IMR-90 (cell line): ENCODE data around the gene LIX1. TPM values are rescaled to one million over a fixed set of nuclear protein-coding genes. Genes with fewer than 3 reads are reported as not detected.

Experiments
- ATAC-seq: fragments of 200-7000 bp; cut with Tn5 transposase; 2 replicates; pipeline ENCODE4 v1.9.1; 2020; ENCODE audit warnings: low read depth, mild to moderate bottlenecking, moderate library complexity
- BruUV-seq: library from RNA; stranded (reverse); fragments of 400-500 nt; replicated peaks from 2 replicates; lab custom pipeline; 2021; lab: Mats Ljungman, UMichigan
- CTCF ChIA-PET: fragments of 300-600 bp; formaldehyde crosslinking; extraction: SDS; loops from one replicate; lab custom pipeline; 2021; ENCODE audit warnings: antibody characterized with exemption; lab: Yijun Ruan, JAX
- POLR2A ChIA-PET: fragments of 300-600 bp; sonication (Branson Sonifier 250); formaldehyde crosslinking; loops from one replicate; lab custom pipeline; 2022; ENCODE audit warnings: antibody characterized with exemption; ENCODE audit not compliant: unreplicated experiment; lab: Charles Lee
- DNase-seq: peaks from one replicate; pipeline ENCODE4 v3.0.0; 2013
- H2AFZ ChIP-seq: replicated peaks from 2 replicates; pipeline ENCODE3; 2013; ENCODE audit warnings: low read length, mild to moderate bottlenecking; ENCODE audit not compliant: poor library complexity
- H2AK5ac ChIP-seq: 2 replicates; pipeline ENCODE4 v1.6.1; 2013; ENCODE audit warnings: low read depth, low read length, inconsistent platforms
- H2AK9ac ChIP-seq: replicated peaks from 2 replicates; pipeline ENCODE3; 2013; ENCODE audit warnings: mild to moderate bottlenecking, low read depth, low read length, moderate library complexity; ENCODE audit not compliant: poor library complexity
- H2BK120ac ChIP-seq: 2 replicates; pipeline ENCODE4 v1.6.1; 2013; ENCODE audit warnings: low read depth, low read length, inconsistent platforms
- H2BK15ac ChIP-seq: 3 replicates; pipeline ENCODE4 v1.6.1; 2013; ENCODE audit warnings: low read depth, low read length, inconsistent platforms
- H2BK20ac ChIP-seq: 2 replicates; pipeline ENCODE4 v1.6.1; 2013; ENCODE audit warnings: low read depth, mild to moderate bottlenecking, inconsistent platforms, low read length, moderate library complexity
- H2BK5ac ChIP-seq: 2 replicates; pipeline ENCODE4 v1.6.1; 2013; ENCODE audit warnings: mild to moderate bottlenecking, low read depth, low read length, inconsistent platforms; ENCODE audit not compliant: poor library complexity, severe bottlenecking
- H3K14ac ChIP-seq: replicated peaks from 2 replicates; pipeline ENCODE4 v1.6.1; 2013; ENCODE audit warnings: low read depth, low read length, inconsistent platforms
- H3K18ac ChIP-seq: 2 replicates; pipeline ENCODE4 v1.6.1; 2013; ENCODE audit warnings: low read depth, low read length, control low read depth
- H3K23ac ChIP-seq: 2 replicates; pipeline ENCODE4 v1.6.1; 2013; ENCODE audit warnings: low read depth, low read length, inconsistent platforms
- H3K27ac ChIP-seq: 2 replicates; pipeline ENCODE4 v1.5.1; 2013; ENCODE audit warnings: mild to moderate bottlenecking, control low read depth, low read length; ENCODE audit not compliant: insufficient read depth
- H3K27me3 ChIP-seq: 2 replicates; pipeline ENCODE4 v1.6.1; 2013; ENCODE audit warnings: low read length; ENCODE audit not compliant: control insufficient read depth, insufficient read depth
- H3K36me3 ChIP-seq: 2 replicates; pipeline ENCODE4 v1.6.1; 2013; ENCODE audit warnings: low read length, mixed read lengths; ENCODE audit not compliant: control insufficient read depth, insufficient read depth
- H3K4ac ChIP-seq: 2 replicates; pipeline ENCODE4 v1.6.1; 2013; ENCODE audit warnings: low read depth, low read length, inconsistent platforms
- H3K4me1 ChIP-seq: 2 replicates; pipeline ENCODE4 v1.6.1; 2013; ENCODE audit warnings: low read length, mixed read lengths; ENCODE audit not compliant: control insufficient read depth, insufficient read depth
- H3K4me2 ChIP-seq: 2 replicates; pipeline ENCODE4 v1.6.1; 2013; ENCODE audit warnings: low read depth, mild to moderate bottlenecking, control low read depth, low read length, moderate library complexity
- H3K4me3 ChIP-seq: 2 replicates; pipeline ENCODE4 v1.5.1; 2013; ENCODE audit warnings: low read depth, mild to moderate bottlenecking, control low read depth, low read length, moderate library complexity; ENCODE audit not compliant: insufficient read depth
- H3K56ac ChIP-seq: 2 replicates; pipeline ENCODE4 v1.6.1; 2013; ENCODE audit warnings: low read length, inconsistent platforms; ENCODE audit not compliant: insufficient read depth; ENCODE audit errors: extremely low read depth
- H3K79me1 ChIP-seq, 2 experiments: 2 replicates each; pipeline ENCODE4 v1.6.1; 2013; ENCODE audit warnings: low read length in 2 of 2, inconsistent platforms in 1 of 2, low read depth in 1 of 2
- H3K9ac ChIP-seq: 2 replicates; pipeline ENCODE4 v1.6.1; 2013; ENCODE audit warnings: low read depth, low read length, control low read depth
- H3K9me1 ChIP-seq: 2 replicates; pipeline ENCODE4 v1.6.1; 2013; ENCODE audit warnings: low read length, inconsistent platforms; ENCODE audit not compliant: insufficient read depth
- H3K9me3 ChIP-seq: 2 replicates; pipeline ENCODE4 v1.6.1; 2013; ENCODE audit warnings: low read length; ENCODE audit not compliant: control insufficient read depth, insufficient read depth
- H4K20me1 ChIP-seq: 2 replicates; pipeline ENCODE4 v1.6.1; 2013; ENCODE audit warnings: low read length, inconsistent platforms; ENCODE audit not compliant: insufficient read depth
- H4K5ac ChIP-seq: 2 replicates; pipeline ENCODE4 v1.6.1; 2013; ENCODE audit warnings: mild to moderate bottlenecking, low read depth, low read length, control low read depth
- H4K8ac ChIP-seq, 2 experiments: 2 replicates each; pipeline ENCODE4 v1.6.1; 2013; ENCODE audit warnings: low read depth in 2 of 2, low read length in 2 of 2, control low read depth in 1 of 2, inconsistent platforms in 1 of 2
- H4K91ac ChIP-seq: 2 replicates; pipeline ENCODE4 v1.6.1; 2013; ENCODE audit warnings: low read depth, low read length, inconsistent platforms; ENCODE audit not compliant: insufficient read depth
- BHLHE40 ChIP-seq: fragments of 150-350 bp; IDR thresholded peaks from 2 replicates; pipeline ENCODE4 v1.6.1; 2016; ENCODE audit warnings: mild to moderate bottlenecking, low read depth, low read length
- CHD1 ChIP-seq: IDR thresholded peaks from 2 replicates; pipeline ENCODE4 v1.6.1; 2012; ENCODE audit warnings: low read depth, low read length, improper control_type of control experiment
- FOS ChIP-seq: fragments of 150-350 bp; IDR thresholded peaks from 2 replicates; pipeline ENCODE4 v1.6.1; 2016; ENCODE audit warnings: low read depth, low read length
- MAZ ChIP-seq: IDR thresholded peaks from 2 replicates; pipeline ENCODE4 v1.6.1; 2012; ENCODE audit warnings: low read depth, mild to moderate bottlenecking, low read length, improper control_type of control experiment, moderate library complexity, borderline replicate concordance
- MXI1 ChIP-seq: IDR thresholded peaks from 2 replicates; pipeline ENCODE4 v1.6.1; 2012; ENCODE audit warnings: low read depth, mild to moderate bottlenecking, low read length, moderate library complexity, borderline replicate concordance
- NFE2L2 ChIP-seq: fragments of 150-350 bp; IDR thresholded peaks from 2 replicates; pipeline ENCODE4 v1.6.1; 2016; ENCODE audit warnings: low read depth, mild to moderate bottlenecking, low read length
- POLR2A ChIP-seq: IDR thresholded peaks from 2 replicates; pipeline ENCODE4 v1.6.1; 2012; ENCODE audit warnings: mild to moderate bottlenecking, low read depth, low read length
- RAD21 ChIP-seq: IDR thresholded peaks from 2 replicates; pipeline ENCODE4 v1.6.1; 2012; ENCODE audit warnings: low read length, improper control_type of control experiment
- RFX5 ChIP-seq: IDR thresholded peaks from 2 replicates; pipeline ENCODE4 v1.8.0; 2012; ENCODE audit warnings: low read depth, mild to moderate bottlenecking, low read length, moderate library complexity
- WGBS, 2 experiments: methylation state at CpG; one replicate each; pipeline versions ENCODE4 v1.1.5 to v1.1.7; 2013; ENCODE audit warnings: missing lambda C conversion rate in 2 of 2; ENCODE audit not compliant: insufficient read length in 1 of 2; ENCODE audit errors: extremely low coverage in 2 of 2; 5-methylcytosine and 5-hydroxymethylcytosine counted together
- dilution Hi-C: fragments of 300-500 bp; cut with HindIII; formaldehyde crosslinking; loops from one replicate; pipeline ENCODE4 v1.14.3; 2018; ENCODE audit warnings: low sequenced_read_pairs; ENCODE audit not compliant: unreplicated experiment
- in situ Hi-C: fragments of 300-500 bp; cut with MboI; formaldehyde crosslinking; loops from 3 replicates; pipeline ENCODE4 v1.14.3; 2019; ENCODE audit warnings: low sequenced_read_pairs, inconsistent platforms, mixed read lengths
- intact Hi-C: fragments of 100-400 bp; cut with micrococcal nuclease; formaldehyde crosslinking; loops from 2 replicates; pipeline ENCODE4 v1.10.0; 2022
- polyA plus RNA-seq, 3 experiments: library from polyadenylated mRNA; depleted of rRNA; stranded (reverse); fragments of >200 nt; gene quantifications; 2 replicates each; pipeline ENCODE4 v1.2.3, GENCODE V29; 2012; ENCODE audit warnings: low replicate concordance in 1 of 3
- total RNA-seq: library from RNA; depleted of rRNA; stranded (reverse); fragments of >200 nt; gene quantifications from 2 replicates; pipeline ENCODE4 v1.2.3, GENCODE V29; 2012
- TF ChIP-seq, protein P1 (sequence below): fragments of 150-350 bp; IDR thresholded peaks from 2 replicates; pipeline ENCODE4 v1.6.1; 2017; ENCODE audit warnings: mild to moderate bottlenecking, antibody characterized with exemption, low read length, low read depth
- TF ChIP-seq, protein P2 (sequence below): conservative IDR thresholded peaks from 2 replicates; pipeline ENCODE4 v1.5.1; 2012; ENCODE audit warnings: mild to moderate bottlenecking, low read depth, low read length, improper control_type of control experiment

LIX1 gene
- total and polyA plus RNA-seq, 2 of the 4 experiments (the other 2 are of a cell fraction): not detected

DNA sequence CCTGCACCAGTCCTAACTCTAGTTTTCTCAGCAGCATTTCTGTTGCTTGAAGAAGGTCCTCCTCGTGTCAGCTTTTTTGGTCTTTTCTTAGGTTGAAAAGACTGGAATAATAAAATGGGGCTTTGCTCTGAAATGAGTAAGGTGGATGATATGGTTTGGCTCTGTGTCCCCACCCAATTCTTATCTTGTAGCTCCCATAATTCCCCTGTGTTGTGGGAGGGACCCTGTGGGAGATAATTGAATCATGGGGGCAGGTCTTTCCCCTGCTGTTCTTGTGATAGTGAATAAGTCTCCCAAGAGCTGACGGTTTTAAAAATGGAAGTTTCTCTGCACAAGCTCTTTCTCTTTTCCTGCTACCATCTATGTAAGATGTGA lies 53.6 kb downstream of the LIX1 start:
- BruUV-seq: no TSS peak
- WGBS, 2 experiments: no CpG with 5 or more reads among the region's 2 CpGs
- H3K36me3 ChIP-seq: no peaks in the 10 kb centered on the region

More for the DNA sequence above, 53.6 kb downstream of the LIX1 start:
- Histone ChIP-seq H3K56ac (no peak overlapping the region), H2AFZ (no peak overlapping the region), H3K27ac (no peak overlapping the region), H2BK5ac (no peak overlapping the region), H3K9ac (no peak overlapping the region), H4K8ac (no peak overlapping the region), H2AK5ac (no peak overlapping the region), H3K4ac (no peak overlapping the region), H3K79me1 (no peaks in the 10 kb centered on the region), H2BK120ac (no peak overlapping the region), H2BK15ac (no peak overlapping the region), H3K27me3 (peaks cover 37% of the 10 kb centered on the region), H3K9me3 (no peaks in the 10 kb centered on the region), H4K91ac (no peak overlapping the region), H3K14ac (no peak overlapping the region), H3K23ac (no peak overlapping the region), H3K18ac (no peak overlapping the region), H2AK9ac (no peak overlapping the region), H3K4me3 (no peak overlapping the region), H3K4me1 (no peaks in the 10 kb centered on the region), H3K9me1 (no peaks in the 10 kb centered on the region), H2BK20ac (no peak overlapping the region), H4K20me1 (no peaks in the 10 kb centered on the region), H4K5ac (no peak overlapping the region), H3K4me2 (no peak overlapping the region)
- DNase-seq (no peak), ATAC-seq (no peak)
- TF ChIP-seq, protein P1, sequence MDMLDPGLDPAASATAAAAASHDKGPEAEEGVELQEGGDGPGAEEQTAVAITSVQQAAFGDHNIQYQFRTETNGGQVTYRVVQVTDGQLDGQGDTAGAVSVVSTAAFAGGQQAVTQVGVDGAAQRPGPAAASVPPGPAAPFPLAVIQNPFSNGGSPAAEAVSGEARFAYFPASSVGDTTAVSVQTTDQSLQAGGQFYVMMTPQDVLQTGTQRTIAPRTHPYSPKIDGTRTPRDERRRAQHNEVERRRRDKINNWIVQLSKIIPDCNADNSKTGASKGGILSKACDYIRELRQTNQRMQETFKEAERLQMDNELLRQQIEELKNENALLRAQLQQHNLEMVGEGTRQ: no peak
- TF ChIP-seq BHLHE40 (no peak), RFX5 (no peak), MAZ (no peak), CHD1 (no peak), MXI1 (no peak), RAD21 (no peak), FOS (no peak), POLR2A (no peak), NFE2L2 (no peak)
- TF ChIP-seq, protein P2, sequence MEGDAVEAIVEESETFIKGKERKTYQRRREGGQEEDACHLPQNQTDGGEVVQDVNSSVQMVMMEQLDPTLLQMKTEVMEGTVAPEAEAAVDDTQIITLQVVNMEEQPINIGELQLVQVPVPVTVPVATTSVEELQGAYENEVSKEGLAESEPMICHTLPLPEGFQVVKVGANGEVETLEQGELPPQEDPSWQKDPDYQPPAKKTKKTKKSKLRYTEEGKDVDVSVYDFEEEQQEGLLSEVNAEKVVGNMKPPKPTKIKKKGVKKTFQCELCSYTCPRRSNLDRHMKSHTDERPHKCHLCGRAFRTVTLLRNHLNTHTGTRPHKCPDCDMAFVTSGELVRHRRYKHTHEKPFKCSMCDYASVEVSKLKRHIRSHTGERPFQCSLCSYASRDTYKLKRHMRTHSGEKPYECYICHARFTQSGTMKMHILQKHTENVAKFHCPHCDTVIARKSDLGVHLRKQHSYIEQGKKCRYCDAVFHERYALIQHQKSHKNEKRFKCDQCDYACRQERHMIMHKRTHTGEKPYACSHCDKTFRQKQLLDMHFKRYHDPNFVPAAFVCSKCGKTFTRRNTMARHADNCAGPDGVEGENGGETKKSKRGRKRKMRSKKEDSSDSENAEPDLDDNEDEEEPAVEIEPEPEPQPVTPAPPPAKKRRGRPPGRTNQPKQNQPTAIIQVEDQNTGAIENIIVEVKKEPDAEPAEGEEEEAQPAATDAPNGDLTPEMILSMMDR: no peak
- ChIA-PET POLR2A (no interaction called here), CTCF (no interaction called here)
- intact Hi-C loops (no loop called here), dilution Hi-C loops (no loop called here), in situ Hi-C loops (no loop called here)
